Middle frontal gyrus (tissue), 1 donor: ENCODE data around the gene PTPN6.

Experiments
- DNase-seq: peaks from one replicate; pipeline ENCODE4 v3.0.0-alpha.2; 2015; ENCODE audit warnings: low spot score; ENCODE audit errors: extremely low spot score

PTPN6 gene

GRCh38 chr12:7008864-7009263 lies 57.7 kb downstream of the PTPN6 start:
- DNase-seq: no peak

GRCh38 chr12:7009512-7009911 lies 58.4 kb downstream of the PTPN6 start:
- DNase-seq: no peak
